ENCODE data around the gene CDC25B.
A peak's percentile ranks its signal among the peaks of the same experiment; 100 is the strongest.
"Not testable (repeated sequence)": the region's sequence is repeated elsewhere in the genome, so short reads cannot be mapped to it uniquely, and the experiment has no call there.

The CDC25B gene

GRCh38 chr20:3786665-3787323 is 9.3 kb upstream of the CDC25B start, which contains the start of gene CENPB:
CENPB (minus strand) TSS chr20:3786740; CDS start chr20:3786483, 257 bp downstream.
- peak; percentile 89 for DNase-seq

GRCh38 chr20:3787324-3788014 is 8.6 kb upstream of the CDC25B start:
- no peak for DNase-seq

- no peak for DNase-seq
Observed at GRCh38 chr20:3788685-3789155, 7.4 kb upstream of the CDC25B start.

- not testable (repeated sequence) for DNase-seq
Observed at GRCh38 chr20:3789201-3789600, 6.9 kb upstream of the CDC25B start.

- not testable (repeated sequence) for DNase-seq
Observed at GRCh38 chr20:3794168-3794567, 1.9 kb upstream of the CDC25B start.

GRCh38 chr20:3794701-3795420 is 1.2 kb upstream of the CDC25B start:
- DNase-seq, result no peak

- DNase-seq, result no peak
Observed at GRCh38 chr20:3796477-3797225, 541 bp downstream of the CDC25B start.

- no peak for DNase-seq
Observed at GRCh38 chr20:3797226-3797545, 1.1 kb downstream of the CDC25B start.

- DNase-seq, result no peak
Observed at GRCh38 chr20:3797592-3798372, 1.7 kb downstream of the CDC25B start.

- no peak for DNase-seq
Observed at GRCh38 chr20:3798373-3798768, 2.3 kb downstream of the CDC25B start.

GRCh38 chr20:3798908-3799248 is 2.8 kb downstream of the CDC25B start:
- DNase-seq, result no peak

GRCh38 chr20:3800256-3800877 is 4.3 kb downstream of the CDC25B start:
- no peak for DNase-seq

GRCh38 chr20:3800878-3801260 is 4.8 kb downstream of the CDC25B start:
- DNase-seq, result no peak

- no peak for DNase-seq
Observed at GRCh38 chr20:3801299-3801698, 5.2 kb downstream of the CDC25B start.

- DNase-seq, result no peak
Observed at GRCh38 chr20:3801846-3802245, 5.7 kb downstream of the CDC25B start.

GRCh38 chr20:3802524-3803239 is 6.6 kb downstream of the CDC25B start:
- DNase-seq, result no peak

- no peak for DNase-seq
Observed at GRCh38 chr20:3803289-3803688, 7.2 kb downstream of the CDC25B start.

- no peak for DNase-seq
Observed at GRCh38 chr20:3803854-3804253, 7.7 kb downstream of the CDC25B start.

GRCh38 chr20:3804254-3804751 is 8.2 kb downstream of the CDC25B start:
- no peak for DNase-seq

- DNase-seq, result no peak
Observed at GRCh38 chr20:3804781-3805180, 8.7 kb downstream of the CDC25B start.

GRCh38 chr20:3808544-3808943 is 12.4 kb downstream of the CDC25B start:
- no peak for DNase-seq
